SK-N-MC (cell line): Measurements from ENCODE around the gene NINL.
"Not testable (repeated sequence)": the region's sequence is repeated elsewhere in the genome, so short reads cannot be mapped to it uniquely, and the experiment has no call there.

Experiments used
- EZH2 ChIP-seq: fragments of 200-600 bp; sonication (generic); IDR thresholded peaks from one replicate; pipeline ENCODE4 v1.6.1; 2017; ENCODE audit warnings: antibody characterized with exemption
- POLR2AphosphoS5 ChIP-seq: IDR thresholded peaks from 2 replicates; pipeline ENCODE4 v1.6.1; 2012; ENCODE audit warnings: mild to moderate bottlenecking, low read depth, low read length, borderline replicate concordance

- not testable (repeated sequence) for TF ChIP-seq EZH2, POLR2AphosphoS5
Measured at GRCh38 chr20:25602914-25603309, 17.6 kb upstream of the NINL start.
